ENCODE measurements around the gene SLC7A6OS.

SLC7A6OS gene

DNA sequence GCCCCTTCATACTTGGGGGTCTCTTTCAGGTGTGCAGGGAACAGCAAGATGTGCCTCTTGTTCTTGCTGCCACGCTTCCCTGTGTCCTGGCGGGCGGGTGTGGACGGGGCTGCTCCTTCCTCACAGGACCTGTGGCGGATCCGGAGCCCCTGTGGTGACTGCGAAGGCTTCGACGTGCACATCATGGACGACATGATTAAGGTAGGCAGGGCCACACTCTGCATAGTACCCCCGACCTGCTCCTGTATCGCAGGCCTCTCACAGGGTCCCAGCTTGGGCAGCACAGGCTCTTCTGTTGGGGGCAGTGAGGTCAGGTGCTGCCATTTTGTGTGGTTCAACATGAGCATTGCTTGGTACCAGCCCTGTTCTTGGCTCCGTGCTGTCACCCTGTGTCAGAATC lies 42.6 kb upstream of the SLC7A6OS start:
- FAIRE-seq (no peak), DNase-seq (ENCODE audit: insufficient read length, low spot score) (no peak)
- TF ChIP-seq POLR2A (IDR thresholded peaks at IDR 0.05; ENCODE audit: low read depth, low read length) (no peak), TAF1 (IDR thresholded peaks at IDR 0.05; ENCODE audit: low read depth, low read length) (no peak), SPI1 (IDR thresholded peaks at IDR 0.05; ENCODE audit: low read depth, low read length) (no peak), POLR2AphosphoS5 (IDR thresholded peaks at IDR 0.05; ENCODE audit: low read depth, low read length) (no peak), PAX5 (IDR thresholded peaks at IDR 0.05; ENCODE audit: insufficient read depth, low read length, severe bottlenecking) (no peak), POU2F2 (IDR thresholded peaks at IDR 0.05; ENCODE audit: low read depth, low read length) (no peak)

DNA sequence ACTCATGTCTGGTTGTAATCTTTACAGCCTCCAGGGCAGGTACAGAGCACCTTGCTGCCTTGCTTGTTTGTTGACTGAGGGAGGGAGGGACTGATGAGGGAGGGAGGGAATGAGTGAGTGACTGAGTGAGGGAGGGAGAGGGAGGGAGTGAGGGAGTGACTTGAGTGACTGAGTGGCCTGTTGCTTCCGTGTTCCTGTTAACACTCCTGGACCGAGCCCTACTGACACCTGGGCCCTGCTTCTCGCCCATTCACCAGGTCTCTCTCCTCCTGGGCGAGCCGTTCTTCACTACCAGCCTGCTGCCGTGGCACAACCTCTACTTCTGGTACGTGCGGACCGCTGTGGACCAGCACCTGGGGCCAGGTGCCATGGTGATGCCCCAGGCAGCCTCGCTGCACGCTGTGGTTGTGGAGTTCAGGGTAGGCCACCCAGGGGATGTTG lies 41.3 kb upstream of the SLC7A6OS start:
- TF ChIP-seq POLR2A (IDR thresholded peaks at IDR 0.05; ENCODE audit: low read depth, low read length), result no peak
- no peak for TF ChIP-seq TAF1 (IDR thresholded peaks at IDR 0.05; ENCODE audit: low read depth, low read length)
- TF ChIP-seq SPI1 (IDR thresholded peaks at IDR 0.05; ENCODE audit: low read depth, low read length), result no peak
- TF ChIP-seq POLR2AphosphoS5 (IDR thresholded peaks at IDR 0.05; ENCODE audit: low read depth, low read length), result no peak
- TF ChIP-seq POU2F2 (IDR thresholded peaks at IDR 0.05; ENCODE audit: low read depth, low read length), result no peak
- no peak for TF ChIP-seq PAX5 (IDR thresholded peaks at IDR 0.05; ENCODE audit: insufficient read depth, low read length, severe bottlenecking)
- FAIRE-seq, result no peak
- DNase-seq (ENCODE audit: insufficient read length, low spot score), result no peak

DNA sequence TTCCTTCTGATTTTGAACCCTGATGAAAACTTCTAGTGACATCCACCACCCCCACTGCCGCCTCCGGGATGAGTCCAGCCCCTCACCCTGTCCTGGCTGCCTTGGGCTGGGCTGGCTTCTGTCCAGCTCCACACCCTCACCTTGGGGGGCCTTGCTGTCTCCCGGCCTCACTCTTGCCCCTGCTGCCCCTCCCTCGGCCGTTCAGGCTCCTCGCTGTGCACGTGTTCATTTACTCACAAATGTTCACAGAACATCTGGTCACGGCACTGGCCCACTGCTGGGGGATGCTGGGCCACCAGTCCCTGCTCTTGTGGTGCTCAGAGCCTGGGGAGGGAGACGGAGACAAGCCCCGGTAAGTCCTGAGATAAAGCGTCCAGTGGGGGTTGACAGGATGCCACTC lies 40.7 kb upstream of the SLC7A6OS start:
- DNase-seq (ENCODE audit: insufficient read length, low spot score) (no peak), FAIRE-seq (no peak)
- TF ChIP-seq TAF1 (IDR thresholded peaks at IDR 0.05; ENCODE audit: low read depth, low read length) (no peak), POLR2AphosphoS5 (IDR thresholded peaks at IDR 0.05; ENCODE audit: low read depth, low read length) (no peak), SPI1 (IDR thresholded peaks at IDR 0.05; ENCODE audit: low read depth, low read length) (no peak), POU2F2 (IDR thresholded peaks at IDR 0.05; ENCODE audit: low read depth, low read length) (no peak), POLR2A (IDR thresholded peaks at IDR 0.05; ENCODE audit: low read depth, low read length) (no peak), PAX5 (IDR thresholded peaks at IDR 0.05; ENCODE audit: insufficient read depth, low read length, severe bottlenecking) (no peak)

GRCh38 chr16:68350813-68351350 lies 40.1 kb upstream of the SLC7A6OS start:
- no peak for TF ChIP-seq PAX5 (IDR thresholded peaks at IDR 0.05; ENCODE audit: insufficient read depth, low read length, severe bottlenecking)
- TF ChIP-seq TAF1 (IDR thresholded peaks at IDR 0.05; ENCODE audit: low read depth, low read length), result no peak
- no peak for TF ChIP-seq POLR2AphosphoS5 (IDR thresholded peaks at IDR 0.05; ENCODE audit: low read depth, low read length)
- TF ChIP-seq SPI1 (IDR thresholded peaks at IDR 0.05; ENCODE audit: low read depth, low read length), result no peak
- TF ChIP-seq POLR2A (IDR thresholded peaks at IDR 0.05; ENCODE audit: low read depth, low read length), result no peak
- TF ChIP-seq POU2F2 (IDR thresholded peaks at IDR 0.05; ENCODE audit: low read depth, low read length), result no peak
- no peak for FAIRE-seq
- no peak for DNase-seq (ENCODE audit: insufficient read length, low spot score)

DNA sequence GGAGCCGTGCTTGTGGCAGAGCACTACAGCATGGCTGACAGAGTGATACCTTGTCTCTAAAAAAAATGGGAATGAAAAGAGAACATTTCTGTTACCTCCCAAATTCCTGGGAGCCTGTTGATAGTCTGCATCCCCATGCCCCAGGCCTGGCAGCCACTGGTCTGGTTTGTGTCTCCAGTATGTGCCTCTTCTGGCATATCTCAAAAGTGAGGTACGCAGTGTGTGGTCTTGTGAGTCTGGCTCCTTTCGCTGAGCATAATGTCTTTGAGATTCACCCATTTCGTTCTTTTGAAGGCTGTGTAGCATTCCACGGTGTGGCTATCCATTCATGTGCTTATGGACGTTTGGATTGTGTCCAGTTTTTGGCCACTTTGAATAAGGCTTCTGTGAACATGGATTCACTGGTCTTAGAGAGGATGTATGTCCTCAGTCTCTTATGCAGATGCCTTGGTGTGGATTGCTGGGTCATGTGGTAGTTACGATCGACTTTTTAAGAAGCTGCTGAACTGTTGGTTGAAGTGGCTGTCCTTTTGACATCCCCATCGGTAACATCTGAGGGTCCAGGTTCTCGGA lies 39.2 kb upstream of the SLC7A6OS start:
- TF ChIP-seq PAX5 (IDR thresholded peaks at IDR 0.05; ENCODE audit: insufficient read depth, low read length, severe bottlenecking) (no peak), TAF1 (IDR thresholded peaks at IDR 0.05; ENCODE audit: low read depth, low read length) (no peak), SPI1 (IDR thresholded peaks at IDR 0.05; ENCODE audit: low read depth, low read length) (no peak), POU2F2 (IDR thresholded peaks at IDR 0.05; ENCODE audit: low read depth, low read length) (no peak), POLR2A (IDR thresholded peaks at IDR 0.05; ENCODE audit: low read depth, low read length) (no peak), POLR2AphosphoS5 (IDR thresholded peaks at IDR 0.05; ENCODE audit: low read depth, low read length) (no peak)
- DNase-seq (ENCODE audit: insufficient read length, low spot score) (no peak), FAIRE-seq (no peak)

DNA sequence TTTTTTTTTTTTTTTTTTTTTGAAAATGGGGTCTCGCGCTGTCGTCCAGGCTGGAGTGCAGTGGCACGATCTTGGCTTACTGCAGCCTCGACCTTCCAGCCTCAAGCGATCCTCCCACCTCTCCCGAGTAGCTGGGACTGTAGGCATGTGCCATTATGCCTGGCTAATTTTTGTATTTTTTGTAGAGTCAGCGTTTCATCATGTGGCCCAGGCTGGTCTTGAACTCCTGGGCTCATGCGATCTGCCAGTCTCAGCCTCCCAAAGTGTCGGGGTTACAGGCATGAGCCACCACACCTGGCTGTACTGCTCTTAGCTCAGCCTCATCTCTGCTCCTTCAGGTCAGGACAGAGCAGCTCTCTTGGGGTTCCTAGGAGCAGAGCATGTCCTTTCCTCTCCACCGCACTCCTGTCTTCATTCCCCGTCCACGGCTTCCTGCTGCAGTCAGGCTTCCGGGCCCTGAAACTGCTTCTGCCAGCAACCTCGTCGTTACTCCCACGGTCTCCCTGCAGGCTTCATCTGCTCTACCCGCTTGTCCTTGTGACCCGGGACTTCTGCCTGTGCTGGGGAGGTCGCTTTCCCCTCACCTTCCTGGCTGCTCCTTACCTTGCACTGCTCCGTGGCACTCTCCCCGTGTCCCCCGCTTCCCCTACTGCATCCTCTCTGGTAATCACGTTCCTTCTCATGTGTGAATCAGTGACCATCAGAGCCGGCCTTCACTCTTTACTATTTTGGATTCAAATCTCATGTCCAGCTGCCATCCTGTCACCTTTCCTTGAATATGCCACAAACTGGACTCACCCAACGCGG lies 38.1 kb upstream of the SLC7A6OS start:
- DNase-seq (ENCODE audit: insufficient read length, low spot score) (no peak), FAIRE-seq (no peak)
- TF ChIP-seq TAF1 (IDR thresholded peaks at IDR 0.05; ENCODE audit: low read depth, low read length), result no peak
- TF ChIP-seq PAX5 (IDR thresholded peaks at IDR 0.05; ENCODE audit: insufficient read depth, low read length, severe bottlenecking), result no peak
- TF ChIP-seq SPI1 (IDR thresholded peaks at IDR 0.05; ENCODE audit: low read depth, low read length), result no peak
- no peak for TF ChIP-seq POLR2AphosphoS5 (IDR thresholded peaks at IDR 0.05; ENCODE audit: low read depth, low read length)
- TF ChIP-seq POU2F2 (IDR thresholded peaks at IDR 0.05; ENCODE audit: low read depth, low read length), result no peak
- TF ChIP-seq POLR2A (IDR thresholded peaks at IDR 0.05; ENCODE audit: low read depth, low read length), result no peak

DNA sequence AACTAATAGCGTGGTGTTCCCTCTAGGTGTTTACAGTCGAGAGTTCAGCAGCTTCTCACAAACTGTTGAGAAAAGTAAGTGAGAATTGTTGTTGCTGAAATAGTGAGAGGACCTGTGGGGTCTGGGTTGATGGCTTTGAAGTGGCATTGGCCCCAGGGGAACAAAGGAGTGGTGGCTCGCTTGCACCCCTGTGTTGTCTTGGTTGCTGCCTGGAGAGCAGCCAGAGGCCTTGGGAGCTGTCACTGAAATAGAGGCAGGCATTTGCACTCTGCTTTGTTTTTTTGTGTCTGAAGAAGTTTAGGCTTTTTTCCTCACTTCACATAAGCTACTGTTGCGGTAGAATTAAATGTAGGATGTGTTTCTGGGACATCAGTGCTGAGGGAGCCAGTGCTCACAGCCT lies 36.9 kb upstream of the SLC7A6OS start:
- TF ChIP-seq POLR2AphosphoS5 (IDR thresholded peaks at IDR 0.05; ENCODE audit: low read depth, low read length) (no peak), TAF1 (IDR thresholded peaks at IDR 0.05; ENCODE audit: low read depth, low read length) (no peak), POLR2A (IDR thresholded peaks at IDR 0.05; ENCODE audit: low read depth, low read length) (no peak), PAX5 (IDR thresholded peaks at IDR 0.05; ENCODE audit: insufficient read depth, low read length, severe bottlenecking) (no peak), POU2F2 (IDR thresholded peaks at IDR 0.05; ENCODE audit: low read depth, low read length) (no peak), SPI1 (IDR thresholded peaks at IDR 0.05; ENCODE audit: low read depth, low read length) (no peak)
- FAIRE-seq (no peak), DNase-seq (ENCODE audit: insufficient read length, low spot score) (no peak)

GRCh38 chr16:68346892-68347480 lies 36.2 kb upstream of the SLC7A6OS start:
- no peak for FAIRE-seq
- TF ChIP-seq PAX5 (IDR thresholded peaks at IDR 0.05; ENCODE audit: insufficient read depth, low read length, severe bottlenecking), result no peak
- TF ChIP-seq POU2F2 (IDR thresholded peaks at IDR 0.05; ENCODE audit: low read depth, low read length), result no peak
- TF ChIP-seq TAF1 (IDR thresholded peaks at IDR 0.05; ENCODE audit: low read depth, low read length), result no peak
- no peak for TF ChIP-seq POLR2AphosphoS5 (IDR thresholded peaks at IDR 0.05; ENCODE audit: low read depth, low read length)
- TF ChIP-seq POLR2A (IDR thresholded peaks at IDR 0.05; ENCODE audit: low read depth, low read length), result no peak
- TF ChIP-seq SPI1 (IDR thresholded peaks at IDR 0.05; ENCODE audit: low read depth, low read length), result no peak
- DNase-seq (ENCODE audit: insufficient read length, low spot score), result no peak

Measured in GM12891 (cell line).